Thoracic aorta (tissue), 2 donors: ENCODE results near the gene OR2AT4. TPM values are rescaled to one million over a fixed set of nuclear protein-coding genes. Genes with fewer than 3 reads are reported as not detected.
"Not testable (repeated sequence)": the region's sequence is repeated elsewhere in the genome, so short reads cannot be mapped to it uniquely, and the experiment has no call there.

Experiments
- ATAC-seq: fragments of 150-250 bp; one replicate; pipeline ENCODE4 v1.8.0; 2017; ENCODE audit warnings: low read depth; ENCODE audit not compliant: insufficient number of reproducible peaks, low FRiP score
- DNase-seq: peaks from one replicate; pipeline ENCODE4 v3.0.0-alpha.2; 2020; ENCODE audit warnings: low spot score
- H3K27ac ChIP-seq, 2 donors: fragments of 200-600 bp; sonication (generic); 1 replicate in 1 of 2; 2 replicates in 1 of 2; pipeline ENCODE4 v1.5.1; 2016; ENCODE audit warnings: mild to moderate bottlenecking in 2 of 2, moderate library complexity in 2 of 2
- H3K27me3 ChIP-seq: fragments of 200-600 bp; sonication (generic); replicated peaks from 2 replicates; pipeline ENCODE4 v1.6.0; 2016; ENCODE audit warnings: mild to moderate bottlenecking; ENCODE audit not compliant: insufficient read depth
- H3K36me3 ChIP-seq: fragments of 200-600 bp; sonication (generic); one replicate; pipeline ENCODE4 v1.5.1; 2016
- H3K4me1 ChIP-seq, 2 donors: fragments of 200-600 bp; sonication (generic); 1 replicate in 1 of 2; 2 replicates in 1 of 2; pipeline versions ENCODE4 v1.5.1 to v1.6.0; 2016; ENCODE audit warnings: low read depth in 2 of 2, mild to moderate bottlenecking in 1 of 2; ENCODE audit not compliant: control insufficient read depth in 1 of 2
- H3K4me3 ChIP-seq: fragments of 200-600 bp; sonication (generic); 2 replicates; pipeline ENCODE4 v1.5.1; 2016; ENCODE audit warnings: mild to moderate bottlenecking
- H3K9me3 ChIP-seq: fragments of 200-600 bp; sonication (generic); 2 replicates; pipeline ENCODE4 v1.5.1; 2016
- CTCF ChIP-seq: fragments of 200-600 bp; sonication (generic); IDR thresholded peaks from one replicate; pipeline ENCODE4 v1.5.1; 2019; ENCODE audit warnings: antibody characterized with exemption
- total RNA-seq, 2 donors: library from RNA; depleted of rRNA; stranded (reverse); fragments of >200 nt; gene quantifications; one replicate each; pipeline versions ENCODE4 v1.1.0 to v1.2.3, GENCODE V29; 2016

Gene OR2AT4
- total RNA-seq, 2 donors from 2014 or later: not detected

GRCh38 chr11:75097173-75097557, 489 bp upstream of the OR2AT4 start:
- Histone ChIP-seq H3K4me3 (no peak overlapping the region), H3K4me1 (no peaks in the 10 kb centered on the region), H3K27me3 (no peaks in the 10 kb centered on the region), H3K27ac (no peak overlapping the region), H3K36me3 (no peaks in the 10 kb centered on the region), H3K9me3 (no peaks in the 10 kb centered on the region)
- TF ChIP-seq CTCF: no peak
- ATAC-seq (no peak), DNase-seq (no peak)

- H3K36me3 ChIP-seq, DNase-seq, H3K27me3 ChIP-seq, ATAC-seq, H3K4me3 ChIP-seq, H3K27ac ChIP-seq, H3K4me1 ChIP-seq: not testable (repeated sequence)
- peaks cover 11% of the 10 kb centered on the region for H3K9me3 ChIP-seq
These were observed 2.3 kb downstream of the OR2AT4 start for GRCh38 chr11:75094382-75094781.

GRCh38 chr11:75090671-75091177, 6.0 kb downstream of the OR2AT4 start:
- H3K9me3 ChIP-seq: peaks cover 11% of the 10 kb centered on the region
- H3K4me1 ChIP-seq: no peaks in the 10 kb centered on the region
- no peak overlapping the region for H3K4me3 ChIP-seq
- ATAC-seq: no peak
- H3K27ac ChIP-seq: no peak overlapping the region
- no peaks in the 10 kb centered on the region for H3K36me3 ChIP-seq
- no peaks in the 10 kb centered on the region for H3K27me3 ChIP-seq
- DNase-seq: no peak
- TF ChIP-seq CTCF: no peak

GRCh38 chr11:75087319-75088305, 9.1 kb downstream of the OR2AT4 start:
- H3K36me3 ChIP-seq: no peaks in the 10 kb centered on the region
- DNase-seq (no peak), ATAC-seq (no peak)
- TF ChIP-seq CTCF: no peak
- H3K4me1 ChIP-seq: no peaks in the 10 kb centered on the region
- H3K9me3 ChIP-seq: peaks cover 11% of the 10 kb centered on the region
- no peak overlapping the region for H3K4me3 ChIP-seq
- H3K27ac ChIP-seq: no peak overlapping the region
- H3K27me3 ChIP-seq: no peaks in the 10 kb centered on the region

- H3K4me1 ChIP-seq: no peaks in the 10 kb centered on the region
- H3K36me3 ChIP-seq: no peaks in the 10 kb centered on the region
- no peak overlapping the region for H3K27ac ChIP-seq
- ATAC-seq (no peak), DNase-seq (no peak)
- H3K9me3 ChIP-seq: no peaks in the 10 kb centered on the region
- TF ChIP-seq CTCF: no peak
- no peak overlapping the region for H3K4me3 ChIP-seq
- no peaks in the 10 kb centered on the region for H3K27me3 ChIP-seq
These were observed 11.8 kb downstream of the OR2AT4 start for GRCh38 chr11:75084883-75085282.
